Measurements from ENCODE around the gene SSNA1.
A peak's percentile ranks its signal among the peaks of the same experiment; 100 is the strongest.

Gene SSNA1

GRCh38 chr9:137175345-137175961 lies 13.0 kb upstream of the SSNA1 start:
- peaks cover 5% of the 10 kb centered on the region for H3K27me3 Mint-ChIP-seq

GRCh38 chr9:137176302-137177182 lies 11.9 kb upstream of the SSNA1 start:
- peak overlapping the region; percentile 70 for H3K27ac Mint-ChIP-seq (ENCODE audit: low read depth)
- H3K4me1 Mint-ChIP-seq: peaks cover 7% of the 10 kb centered on the region
- ATAC-seq (replicated peaks; ENCODE audit: extremely low read depth, poor library complexity, severe bottlenecking): no peak
- H3K27me3 Mint-ChIP-seq: no peaks in the 10 kb centered on the region
- peaks cover 20% of the 10 kb centered on the region for H3K36me3 Mint-ChIP-seq (ENCODE audit: insufficient read depth)
- no peaks in the 10 kb centered on the region for H3K9me3 Mint-ChIP-seq
- no peak for DNase-seq (ENCODE audit: low spot score in 2 of 2)
- H3K4me3 Mint-ChIP-seq: no peak overlapping the region

More at GRCh38 chr9:137175345-137175961, 13.0 kb upstream of the SSNA1 start:
- H3K4me3 Mint-ChIP-seq: no peak overlapping the region
- DNase-seq (ENCODE audit: low spot score in 2 of 2) (no peak), ATAC-seq (replicated peaks; ENCODE audit: extremely low read depth, poor library complexity, severe bottlenecking) (no peak)
- H3K27ac Mint-ChIP-seq (ENCODE audit: low read depth): no peak overlapping the region
- no peaks in the 10 kb centered on the region for H3K9me3 Mint-ChIP-seq
- peaks cover 20% of the 10 kb centered on the region for H3K36me3 Mint-ChIP-seq (ENCODE audit: insufficient read depth)
- peaks cover 7% of the 10 kb centered on the region for H3K4me1 Mint-ChIP-seq

GRCh38 chr9:137178201-137178938 lies 10.1 kb upstream of the SSNA1 start:
- H3K9me3 Mint-ChIP-seq: no peaks in the 10 kb centered on the region
- ATAC-seq (replicated peaks; ENCODE audit: extremely low read depth, poor library complexity, severe bottlenecking): no peak
- H3K4me1 Mint-ChIP-seq: peaks cover 7% of the 10 kb centered on the region
- no peak for DNase-seq (ENCODE audit: low spot score in 2 of 2)
- no peak overlapping the region for H3K27ac Mint-ChIP-seq (ENCODE audit: low read depth)
- H3K36me3 Mint-ChIP-seq (ENCODE audit: insufficient read depth): peaks cover 26% of the 10 kb centered on the region
- no peaks in the 10 kb centered on the region for H3K27me3 Mint-ChIP-seq
- no peak overlapping the region for H3K4me3 Mint-ChIP-seq

GRCh38 chr9:137178939-137179630 lies 9.4 kb upstream of the SSNA1 start:
- no peak for ATAC-seq (replicated peaks; ENCODE audit: extremely low read depth, poor library complexity, severe bottlenecking)
- no peaks in the 10 kb centered on the region for H3K27me3 Mint-ChIP-seq

GRCh38 chr9:137179761-137180160 lies 8.7 kb upstream of the SSNA1 start:
- Mint-ChIP-seq H3K27ac (ENCODE audit: low read depth) (peak overlapping the region; percentile 46), H3K27me3 (no peaks in the 10 kb centered on the region), H3K4me1 (peaks cover 16% of the 10 kb centered on the region), H3K4me3 (peak overlapping the region; percentile 34), H3K36me3 (ENCODE audit: insufficient read depth) (peaks cover 27% of the 10 kb centered on the region), H3K9me3 (no peaks in the 10 kb centered on the region)
- DNase-seq (ENCODE audit: low spot score in 2 of 2) (no peak), ATAC-seq (replicated peaks; ENCODE audit: extremely low read depth, poor library complexity, severe bottlenecking) (no peak)

More at GRCh38 chr9:137178939-137179630, 9.4 kb upstream of the SSNA1 start:
- peaks cover 27% of the 10 kb centered on the region for H3K36me3 Mint-ChIP-seq (ENCODE audit: insufficient read depth)
- H3K27ac Mint-ChIP-seq (ENCODE audit: low read depth): peak overlapping the region; percentile 46
- DNase-seq (ENCODE audit: low spot score in 2 of 2): no peak
- no peaks in the 10 kb centered on the region for H3K9me3 Mint-ChIP-seq
- peaks cover 10% of the 10 kb centered on the region for H3K4me1 Mint-ChIP-seq
- peak overlapping the region; percentile 34 for H3K4me3 Mint-ChIP-seq

- ATAC-seq (replicated peaks; ENCODE audit: extremely low read depth, poor library complexity, severe bottlenecking): no peak
- Mint-ChIP-seq H3K9me3 (no peaks in the 10 kb centered on the region), H3K27ac (ENCODE audit: low read depth) (no peak overlapping the region), H3K4me1 (peaks cover 16% of the 10 kb centered on the region), H3K4me3 (no peak overlapping the region), H3K36me3 (ENCODE audit: insufficient read depth) (peaks cover 27% of the 10 kb centered on the region), H3K27me3 (no peaks in the 10 kb centered on the region)
- DNase-seq (ENCODE audit: low spot score in 2 of 2): no peak
These were observed 8.0 kb upstream of the SSNA1 start for GRCh38 chr9:137180491-137180890.

- peaks cover 10% of the 10 kb centered on the region for H3K4me1 Mint-ChIP-seq
- no peak overlapping the region for H3K4me3 Mint-ChIP-seq
- H3K27ac Mint-ChIP-seq (ENCODE audit: low read depth): peak overlapping the region; percentile 38
- H3K27me3 Mint-ChIP-seq: no peaks in the 10 kb centered on the region
- H3K9me3 Mint-ChIP-seq: no peaks in the 10 kb centered on the region
- ATAC-seq (replicated peaks; ENCODE audit: extremely low read depth, poor library complexity, severe bottlenecking): no peak
- DNase-seq (ENCODE audit: low spot score in 2 of 2): no peak
- H3K36me3 Mint-ChIP-seq (ENCODE audit: insufficient read depth): peaks cover 25% of the 10 kb centered on the region
These were observed 6.8 kb upstream of the SSNA1 start for GRCh38 chr9:137181680-137182079.

GRCh38 chr9:137182836-137183235 lies 5.6 kb upstream of the SSNA1 start:
- Mint-ChIP-seq H3K9me3 (no peaks in the 10 kb centered on the region), H3K4me1 (peaks cover 18% of the 10 kb centered on the region), H3K36me3 (ENCODE audit: insufficient read depth) (peaks cover 22% of the 10 kb centered on the region), H3K27me3 (no peaks in the 10 kb centered on the region), H3K27ac (ENCODE audit: low read depth) (no peak overlapping the region), H3K4me3 (no peak overlapping the region)
- ATAC-seq (replicated peaks; ENCODE audit: extremely low read depth, poor library complexity, severe bottlenecking): no peak
- DNase-seq (ENCODE audit: low spot score in 2 of 2): no peak

GRCh38 chr9:137183980-137184595 lies 4.4 kb upstream of the SSNA1 start:
- peak overlapping the region; percentile 44 for H3K27ac Mint-ChIP-seq (ENCODE audit: low read depth)
- peaks cover 22% of the 10 kb centered on the region for H3K4me1 Mint-ChIP-seq

GRCh38 chr9:137184881-137185660 lies 3.4 kb upstream of the SSNA1 start:
- no peak for DNase-seq (ENCODE audit: low spot score in 2 of 2)
- Mint-ChIP-seq H3K27ac (ENCODE audit: low read depth) (no peak overlapping the region), H3K9me3 (no peaks in the 10 kb centered on the region), H3K4me3 (peak overlapping the region; percentile 13), H3K4me1 (peaks cover 27% of the 10 kb centered on the region), H3K36me3 (ENCODE audit: insufficient read depth) (peaks cover 25% of the 10 kb centered on the region), H3K27me3 (no peaks in the 10 kb centered on the region)
- ATAC-seq (replicated peaks; ENCODE audit: extremely low read depth, poor library complexity, severe bottlenecking): no peak

More at GRCh38 chr9:137183980-137184595, 4.4 kb upstream of the SSNA1 start:
- Mint-ChIP-seq H3K4me3 (peak overlapping the region; percentile 13), H3K9me3 (no peaks in the 10 kb centered on the region), H3K27me3 (no peaks in the 10 kb centered on the region), H3K36me3 (ENCODE audit: insufficient read depth) (peaks cover 26% of the 10 kb centered on the region)
- DNase-seq (ENCODE audit: low spot score in 2 of 2) (no peak), ATAC-seq (replicated peaks; ENCODE audit: extremely low read depth, poor library complexity, severe bottlenecking) (no peak)

- DNase-seq (ENCODE audit: low spot score in 2 of 2) (no peak), ATAC-seq (replicated peaks; ENCODE audit: extremely low read depth, poor library complexity, severe bottlenecking) (no peak)
- Mint-ChIP-seq H3K4me1 (peaks cover 27% of the 10 kb centered on the region), H3K9me3 (no peaks in the 10 kb centered on the region), H3K4me3 (no peak overlapping the region), H3K36me3 (ENCODE audit: insufficient read depth) (peaks cover 24% of the 10 kb centered on the region), H3K27me3 (no peaks in the 10 kb centered on the region), H3K27ac (ENCODE audit: low read depth) (no peak overlapping the region)
These were observed 2.6 kb upstream of the SSNA1 start for GRCh38 chr9:137185921-137186320.

Data from central memory CD8-positive, alpha-beta T cell (primary cell).